GM13976 (cell line): ENCODE measurements around the gene ATXN7L1.

Experiments used
- DNase-seq: peaks from one replicate; pipeline ENCODE4 v3.0.0; 2012; ENCODE audit warnings: low spot score
- CTCF ChIP-seq: IDR thresholded peaks from 2 replicates; pipeline ENCODE4 v1.5.1; 2012; ENCODE audit warnings: borderline replicate concordance, mild to moderate bottlenecking; ENCODE audit not compliant: insufficient read depth; ENCODE audit errors: extremely low read depth, missing control alignments, control extremely low read depth
- in situ Hi-C: fragments of 300-500 bp; cut with MboI; formaldehyde crosslinking; loops from one replicate; pipeline ENCODE4 v1.12.0; 2022; ENCODE audit warnings: low sequenced_read_pairs, mixed read lengths, inconsistent platforms; ENCODE audit not compliant: unreplicated experiment

The ATXN7L1 gene

GRCh38 chr7:105764506-105764905 is 111.9 kb downstream of the ATXN7L1 start:
- DNase-seq = no peak
- TF ChIP-seq CTCF = no peak
- in situ Hi-C loops = loop anchor here (5.0 to 25.0 kb wide), 2 partner anchors 278 to 398 kb away; no protein-coding TSS in a partner anchor

GRCh38 chr7:105760551-105761447 is 115.6 kb downstream of the ATXN7L1 start:
- no peak for DNase-seq
- TF ChIP-seq CTCF = no peak
- in situ Hi-C loops = loop anchor here (5.0 to 25.0 kb wide), 2 partner anchors 282 to 402 kb away; no protein-coding TSS in a partner anchor

GRCh38 chr7:105759670-105760550 is 116.5 kb downstream of the ATXN7L1 start:
- TF ChIP-seq CTCF = peak; percentile 51
- DNase-seq = no peak
- in situ Hi-C loops = loop anchor here (5.0 to 25.0 kb wide), 3 partner anchors 255 to 402 kb away; no protein-coding TSS in a partner anchor

GRCh38 chr7:105756367-105756766 is 120.0 kb downstream of the ATXN7L1 start:
- TF ChIP-seq CTCF = no peak
- in situ Hi-C loops = loop anchor here (10.0 to 25.0 kb wide), 2 partner anchors 258 to 406 kb away; no protein-coding TSS in a partner anchor
- DNase-seq = no peak

- in situ Hi-C loops = loop anchor here (10.0 to 25.0 kb wide), 2 partner anchors 262 to 410 kb away; no protein-coding TSS in a partner anchor
- DNase-seq = no peak
- no peak for TF ChIP-seq CTCF
Measured at GRCh38 chr7:105752671-105753275, 123.6 kb downstream of the ATXN7L1 start.

GRCh38 chr7:105751054-105751453 is 125.3 kb downstream of the ATXN7L1 start:
- TF ChIP-seq CTCF = no peak
- no peak for DNase-seq
- in situ Hi-C loops = loop anchor here (10.0 to 25.0 kb wide), 2 partner anchors 264 to 411 kb away; no protein-coding TSS in a partner anchor
